OCI-LY7 (cell line): ENCODE results near the gene ACVR1.

ENCODE experiments used
- CTCF ChIP-seq: fragments of 200-600 bp; sonication (generic); conservative IDR thresholded peaks from 2 replicates; pipeline ENCODE4 v1.5.1; 2014; ENCODE audit warnings: mild to moderate bottlenecking, antibody characterized with exemption, low read length, moderate library complexity, mixed read lengths
- EZH2phosphoT487 ChIP-seq: fragments of 200-600 bp; sonication (generic); IDR thresholded peaks from 2 replicates; pipeline ENCODE4 v1.6.1; 2018; ENCODE audit warnings: low read depth, borderline replicate concordance, mild to moderate bottlenecking, mixed run types, antibody characterized with exemption, low read length, moderate library complexity, mixed read lengths

GRCh38 chr2:157758586-157758985 lies 117.5 kb downstream of the ACVR1 start:
- TF ChIP-seq CTCF, result no peak
- TF ChIP-seq EZH2phosphoT487, result no peak
